Stimulated activated CD8-positive, alpha-beta memory T cell treated with anti-CD3 and anti-CD28 coated beads, Interleukin-15, amount 100 ng/mL, for 48 hours (primary cell): ENCODE data around the gene OR2AG1.
"Not testable (repeated sequence)": the region's sequence is repeated elsewhere in the genome, so short reads cannot be mapped to it uniquely, and the experiment has no call there.

Experiments used
- DNase-seq, 2 donors: peaks; one replicate each; pipeline ENCODE4 v3.0.0-alpha.2; 2020; ENCODE audit warnings: low read depth in 2 of 2

Gene OR2AG1

GRCh38 chr11:6790546-6790945, 7.7 kb downstream of the OR2AG1 start:
- no peak for DNase-seq

DNA sequence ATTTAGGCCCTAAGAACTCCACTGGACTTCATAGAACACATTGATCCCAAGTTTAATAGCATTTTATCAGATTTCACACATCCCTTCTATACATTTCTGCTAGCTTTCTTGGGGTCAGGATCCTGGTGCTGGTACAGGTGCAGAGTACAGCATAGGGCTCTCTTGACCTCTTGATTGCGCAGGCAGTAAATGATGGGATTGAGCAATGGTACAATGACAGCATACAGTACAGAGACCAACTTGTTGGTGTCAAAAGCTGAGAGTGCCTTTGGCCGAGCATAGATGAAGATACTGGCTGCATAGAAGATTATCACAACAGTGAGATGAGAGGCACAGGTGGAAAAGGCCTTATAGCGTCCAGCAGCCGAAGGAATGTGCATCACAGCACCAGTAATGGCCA, 11.8 kb downstream of the OR2AG1 start:
- DNase-seq = no peak

- DNase-seq = no peak
Observed at GRCh38 chr11:6799402-6799801, 16.6 kb downstream of the OR2AG1 start, which contains the start of gene OR6A2. TSS of gene OR6A2 (minus strand) at chr11:6799689. CDS start at chr11:6795708, 3,981 bp downstream.

DNA sequence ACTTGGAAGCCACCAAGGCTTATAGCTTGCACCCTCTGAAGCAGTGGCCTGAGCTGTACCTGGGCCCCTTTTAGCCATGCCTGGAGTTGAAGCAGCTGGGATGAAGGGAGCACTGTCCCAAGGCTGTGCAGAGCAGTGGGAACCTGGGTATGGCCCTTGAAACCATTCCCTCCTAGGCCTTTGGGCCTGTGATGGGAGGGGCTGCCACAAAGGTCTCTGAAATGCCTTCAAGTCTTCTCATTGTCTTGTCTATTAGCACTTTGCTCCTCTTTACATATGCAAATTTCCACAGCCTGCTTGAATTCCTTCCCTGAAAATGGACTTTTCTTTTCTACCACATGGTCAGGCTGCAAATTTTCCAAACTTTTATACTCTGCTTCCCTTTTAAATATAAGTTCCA, 18.3 kb downstream of the OR2AG1 start:
- DNase-seq = not testable (repeated sequence)

DNA sequence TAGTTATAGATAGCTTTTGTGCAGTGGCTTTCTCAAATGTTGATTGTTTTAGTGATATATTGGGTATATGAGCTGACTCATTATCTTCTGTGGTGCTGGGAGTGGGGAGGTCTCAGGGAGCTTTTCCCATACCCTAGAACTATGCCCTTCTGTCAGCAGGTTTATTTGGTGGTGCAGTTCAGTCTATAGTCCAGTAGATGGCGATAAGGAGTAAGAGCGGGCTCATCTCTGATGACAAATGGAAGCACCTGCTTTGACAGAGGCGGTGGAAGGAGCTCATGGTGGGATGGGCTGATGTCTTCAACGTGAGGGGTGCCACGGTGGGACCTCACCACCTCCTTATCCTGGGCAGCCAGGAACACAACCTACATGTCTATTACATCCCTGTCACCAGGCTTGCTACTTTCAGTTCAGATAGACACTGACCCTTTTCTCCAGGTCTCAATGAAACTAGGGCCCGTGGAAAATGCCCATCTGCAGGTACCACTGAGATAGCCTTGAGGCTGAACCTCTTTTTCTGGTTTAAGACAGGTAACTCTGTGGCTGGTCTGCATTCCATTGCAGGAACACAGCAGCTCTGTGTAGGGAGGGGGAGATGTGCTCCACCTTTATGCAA, 29.7 kb downstream of the OR2AG1 start:
- DNase-seq = no peak

- DNase-seq = no peak
Observed at GRCh38 chr11:6813656-6814055, 30.8 kb downstream of the OR2AG1 start.

DNA sequence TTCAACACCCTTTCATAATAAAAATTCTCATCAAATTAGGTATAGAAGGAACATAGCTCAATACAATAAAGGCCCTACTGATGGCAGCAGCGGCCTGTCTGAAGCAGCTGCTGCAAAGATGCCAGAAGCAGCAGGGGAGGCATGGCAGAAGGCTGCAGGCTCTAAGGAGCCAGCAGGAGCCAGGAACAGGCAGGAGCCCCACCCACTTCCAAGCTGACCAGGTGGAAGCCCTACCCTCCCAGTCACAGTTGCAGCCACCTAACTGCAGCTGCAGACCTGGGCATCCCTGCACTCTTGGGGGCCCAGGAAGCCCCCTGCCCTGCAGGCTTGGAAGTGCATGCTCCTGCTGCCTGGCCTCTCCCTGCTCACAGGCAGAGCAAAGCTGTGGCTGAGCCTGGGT, 34.9 kb downstream of the OR2AG1 start:
- DNase-seq = no peak

DNA sequence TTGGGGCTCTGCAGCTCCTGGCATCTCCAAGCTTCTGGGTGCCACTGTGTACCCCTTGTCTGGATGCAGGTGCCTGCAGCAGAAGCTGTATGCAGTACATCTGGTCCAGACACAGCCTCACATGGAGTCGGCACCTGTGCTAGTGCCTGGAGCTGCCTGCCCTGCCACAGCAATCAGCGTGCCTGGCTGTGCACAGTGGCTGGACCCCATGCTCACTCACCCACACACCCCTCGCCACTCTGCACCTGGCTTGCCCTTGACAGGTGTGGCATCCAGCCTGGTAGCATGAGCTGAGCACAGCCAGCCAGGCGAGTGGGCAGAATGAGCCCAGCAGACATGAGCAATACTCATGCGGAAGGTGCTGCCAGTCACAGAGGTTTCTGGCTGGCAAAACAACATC, 36.1 kb downstream of the OR2AG1 start:
- DNase-seq = no peak

- DNase-seq = no peak
Observed at GRCh38 chr11:6824136-6824823, 41.5 kb downstream of the OR2AG1 start.

- no peak for DNase-seq
Observed at GRCh38 chr11:6825231-6825744, 42.5 kb downstream of the OR2AG1 start.

GRCh38 chr11:6828103-6828502, 45.3 kb downstream of the OR2AG1 start:
- DNase-seq = no peak

DNA sequence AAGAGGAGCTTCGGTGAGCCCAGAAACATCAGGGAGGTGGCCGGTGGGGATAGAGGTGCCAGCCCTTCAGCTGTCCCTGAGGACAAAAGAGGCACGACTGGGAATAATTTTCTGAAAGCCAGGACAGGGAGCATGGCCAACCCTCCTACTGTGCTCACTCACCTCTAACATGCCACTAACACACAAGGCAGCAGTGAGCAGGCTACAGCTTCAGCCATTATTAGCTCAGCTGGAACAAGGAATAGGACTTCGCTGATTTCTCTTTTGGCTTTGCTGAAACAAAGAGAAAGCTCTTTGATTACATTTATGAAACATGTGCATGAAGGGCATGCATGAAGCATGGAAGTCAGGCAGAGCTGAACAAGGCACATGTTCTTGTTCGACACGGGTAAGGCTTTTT, 50.5 kb downstream of the OR2AG1 start:
- DNase-seq = no peak

DNA sequence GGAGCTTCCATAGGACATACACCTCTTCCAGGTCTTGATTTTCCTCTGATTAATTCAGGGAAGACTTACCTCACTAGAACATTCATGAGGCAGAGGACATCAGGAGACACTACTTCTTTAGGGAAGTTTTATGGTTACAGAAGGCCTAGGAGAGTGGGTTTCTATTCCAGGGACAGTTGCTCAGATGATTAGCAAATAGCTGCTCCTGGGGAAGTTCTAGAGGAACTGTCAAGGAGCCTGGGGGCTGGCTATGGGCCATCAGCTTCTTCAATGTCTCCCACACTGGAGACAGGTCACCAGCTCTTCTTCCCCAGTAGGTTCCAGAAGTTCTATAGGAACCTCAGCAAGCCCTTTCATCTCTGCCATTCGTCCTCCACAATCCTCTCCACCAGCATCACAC, 51.2 kb downstream of the OR2AG1 start:
- no peak for DNase-seq
